Uterus (tissue), 4 donors: Measurements from ENCODE around the gene CARNS1. TPM values are rescaled to one million over a fixed set of nuclear protein-coding genes. Genes with fewer than 3 reads are reported as not detected.

Source experiments
- DNase-seq, 2 donors: peaks; one replicate each; pipeline ENCODE4 v3.0.0-alpha.2; 2019 to 2020
- H3K27ac ChIP-seq, 2 donors: fragments of 200-600 bp; sonication (generic); 1 replicate in 1 of 2; 2 replicates in 1 of 2; pipeline ENCODE4 v1.5.1; 2016 to 2018
- H3K27me3 ChIP-seq, 2 donors: fragments of 200-600 bp; sonication (generic); one replicate each; pipeline ENCODE4 v1.5.1; 2018 to 2019; ENCODE audit warnings: control low read depth in 1 of 2
- H3K36me3 ChIP-seq, 2 donors: fragments of 200-600 bp; sonication (generic); one replicate each; pipeline ENCODE4 v1.5.1; 2019; ENCODE audit warnings: control low read depth in 1 of 2
- H3K4me1 ChIP-seq, 2 donors: fragments of 200-600 bp; sonication (generic); one replicate each; pipeline ENCODE4 v1.5.1; 2018 to 2019; ENCODE audit warnings: control low read depth in 1 of 2
- H3K4me3 ChIP-seq, 2 donors: fragments of 200-600 bp; sonication (generic); 1 replicate in 1 of 2; 2 replicates in 1 of 2; pipeline ENCODE4 v1.5.1; 2018 to 2019; ENCODE audit warnings: mild to moderate bottlenecking in 1 of 2
- H3K9me3 ChIP-seq, 2 donors: fragments of 200-600 bp; sonication (generic); one replicate each; pipeline ENCODE4 v1.5.1; 2019; ENCODE audit warnings: control low read depth in 1 of 2
- POLR2A ChIP-seq, 2 donors: fragments of 450-650 bp; IDR thresholded peaks; one replicate each; pipeline ENCODE4 v1.6.1; 2016; ENCODE audit warnings: antibody characterized with exemption in 2 of 2, mild to moderate bottlenecking in 1 of 2, moderate library complexity in 1 of 2
- intact Hi-C: fragments of 100-400 bp; cut with DNase I; formaldehyde crosslinking; loops from one replicate; pipeline ENCODE4 v1.15.1; 2023; ENCODE audit warnings: low total_unique reads
- total RNA-seq, 4 donors: library from RNA; depleted of rRNA in 3 of 4; stranded (reverse); fragments of >200 nt in 3 of 4; gene quantifications; one replicate each; pipeline versions ENCODE4 v1.1.0 to v1.2.4, GENCODE V29; 2014 to 2023
- TF ChIP-seq, protein P1 (sequence below), 4 experiments: fragments of 200-600 bp in 2 of 4; fragments of 450-650 bp in 2 of 4; sonication (generic) in 2 of 4; IDR thresholded peaks; one replicate each; pipeline ENCODE4 v1.5.1; 2016 to 2019; ENCODE audit warnings: antibody characterized with exemption in 4 of 4, mild to moderate bottlenecking in 2 of 4, moderate library complexity in 1 of 4
- donor health status: DM: yes; HTN: yes; CAD: no.

Gene CARNS1
- total RNA-seq, 4 donors from 2014 or later = 0.76 to 3.3 TPM; not detected in 2

- peaks cover 0 to 4% of the 10 kb centered on the region in 2 donors for H3K4me1 ChIP-seq
- no peak overlapping the region for H3K4me3 ChIP-seq
- no peak overlapping the region for H3K27ac ChIP-seq
- TF ChIP-seq, protein P1, sequence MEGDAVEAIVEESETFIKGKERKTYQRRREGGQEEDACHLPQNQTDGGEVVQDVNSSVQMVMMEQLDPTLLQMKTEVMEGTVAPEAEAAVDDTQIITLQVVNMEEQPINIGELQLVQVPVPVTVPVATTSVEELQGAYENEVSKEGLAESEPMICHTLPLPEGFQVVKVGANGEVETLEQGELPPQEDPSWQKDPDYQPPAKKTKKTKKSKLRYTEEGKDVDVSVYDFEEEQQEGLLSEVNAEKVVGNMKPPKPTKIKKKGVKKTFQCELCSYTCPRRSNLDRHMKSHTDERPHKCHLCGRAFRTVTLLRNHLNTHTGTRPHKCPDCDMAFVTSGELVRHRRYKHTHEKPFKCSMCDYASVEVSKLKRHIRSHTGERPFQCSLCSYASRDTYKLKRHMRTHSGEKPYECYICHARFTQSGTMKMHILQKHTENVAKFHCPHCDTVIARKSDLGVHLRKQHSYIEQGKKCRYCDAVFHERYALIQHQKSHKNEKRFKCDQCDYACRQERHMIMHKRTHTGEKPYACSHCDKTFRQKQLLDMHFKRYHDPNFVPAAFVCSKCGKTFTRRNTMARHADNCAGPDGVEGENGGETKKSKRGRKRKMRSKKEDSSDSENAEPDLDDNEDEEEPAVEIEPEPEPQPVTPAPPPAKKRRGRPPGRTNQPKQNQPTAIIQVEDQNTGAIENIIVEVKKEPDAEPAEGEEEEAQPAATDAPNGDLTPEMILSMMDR (IDR thresholded peaks at IDR 0.05) = no peak
- no peak for TF ChIP-seq POLR2A (IDR thresholded peaks at IDR 0.05)
- intact Hi-C loops = no loop called here
- no peaks in the 10 kb centered on the region for H3K27me3 ChIP-seq
- H3K36me3 ChIP-seq = no peaks in the 10 kb centered on the region
- H3K9me3 ChIP-seq = no peaks in the 10 kb centered on the region
- no peak for DNase-seq
Observed at GRCh38 chr11:67433536-67434394, 18.3 kb downstream of the CARNS1 start.

DNA sequence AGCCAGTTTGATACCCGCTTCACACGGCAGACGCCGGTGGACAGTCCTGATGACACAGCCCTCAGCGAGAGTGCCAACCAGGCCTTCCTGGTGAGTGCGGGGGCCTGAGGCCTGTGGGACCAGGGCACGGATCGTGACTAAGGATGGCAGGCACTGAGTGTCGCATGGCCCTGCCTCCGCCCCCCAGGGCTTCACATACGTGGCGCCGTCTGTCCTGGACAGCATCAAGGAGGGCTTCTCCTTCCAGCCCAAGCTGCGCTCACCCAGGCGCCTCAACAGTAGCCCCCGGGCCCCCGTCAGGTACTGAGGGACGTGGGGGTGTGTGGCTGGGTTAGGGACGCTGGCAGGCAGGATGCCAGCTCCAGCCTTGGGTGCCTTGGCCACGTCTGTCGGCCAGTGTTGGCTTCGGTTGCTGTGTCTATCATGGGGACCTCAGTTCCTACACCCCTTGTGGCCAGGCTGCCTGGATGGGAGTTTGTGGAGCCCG lies 19.0 kb downstream of the CARNS1 start:
- no peak overlapping the region for H3K27ac ChIP-seq

GRCh38 chr11:67435031-67435726 lies 19.7 kb downstream of the CARNS1 start:
- DNase-seq = no peak
- H3K9me3 ChIP-seq = no peaks in the 10 kb centered on the region
- H3K27me3 ChIP-seq = no peaks in the 10 kb centered on the region
- peak overlapping the region in 1 of 2 donors; percentile 53 for H3K27ac ChIP-seq
- no peaks in the 10 kb centered on the region for H3K36me3 ChIP-seq
- TF ChIP-seq, protein P1 (IDR thresholded peaks at IDR 0.05) = no peak
- TF ChIP-seq POLR2A (IDR thresholded peaks at IDR 0.05) = no peak
- intact Hi-C loops = no loop called here
- H3K4me1 ChIP-seq = peaks cover 0 to 4% of the 10 kb centered on the region in 2 donors
- no peak overlapping the region for H3K4me3 ChIP-seq

More for the DNA sequence above, 19.0 kb downstream of the CARNS1 start:
- Histone ChIP-seq H3K27me3 (no peaks in the 10 kb centered on the region), H3K4me3 (no peak overlapping the region), H3K9me3 (no peaks in the 10 kb centered on the region), H3K4me1 (peaks cover 0 to 4% of the 10 kb centered on the region in 2 donors), H3K36me3 (no peaks in the 10 kb centered on the region)
- intact Hi-C loops = no loop called here
- TF ChIP-seq, protein P1 (IDR thresholded peaks at IDR 0.05) = no peak
- no peak for TF ChIP-seq POLR2A (IDR thresholded peaks at IDR 0.05)
- no peak for DNase-seq

DNA sequence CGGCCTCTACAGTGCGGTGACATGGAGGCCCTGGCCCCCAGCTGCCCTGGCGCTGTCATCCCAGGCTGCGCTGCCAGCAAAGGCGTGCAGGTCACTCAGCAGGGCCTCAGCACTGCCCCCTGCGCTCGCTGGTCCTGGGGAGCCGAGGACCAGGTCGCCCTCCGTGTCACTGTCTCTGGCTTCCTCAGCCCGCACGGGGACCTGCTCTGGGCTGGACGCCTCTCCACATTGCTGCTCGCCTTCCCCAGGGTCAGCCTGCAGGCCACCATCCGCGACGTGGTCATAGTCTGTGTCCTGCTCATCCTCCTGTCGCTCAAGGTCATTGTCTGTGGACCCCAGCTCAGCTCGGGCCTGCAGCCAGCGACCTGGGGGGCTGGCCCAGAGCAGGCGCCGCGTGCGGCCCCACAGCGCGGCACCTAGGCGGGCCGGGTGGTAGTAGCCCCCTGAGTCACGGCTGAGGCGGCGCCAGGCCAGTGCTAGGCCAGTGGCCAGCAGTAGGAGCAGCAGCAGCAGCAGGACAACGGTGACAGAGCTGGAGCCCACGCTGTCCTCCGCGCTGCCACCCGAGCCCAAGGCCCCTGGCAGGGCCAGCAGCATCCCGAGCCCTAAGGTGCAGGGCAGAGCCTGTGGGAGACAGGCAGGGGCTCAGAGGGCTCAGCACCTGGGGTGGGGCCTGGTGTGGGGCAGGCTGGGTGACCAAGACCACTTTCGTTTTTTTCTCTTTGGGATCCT lies 20.4 kb downstream of the CARNS1 start:
- no peak for DNase-seq
- no peaks in the 10 kb centered on the region for H3K9me3 ChIP-seq
- H3K36me3 ChIP-seq = no peaks in the 10 kb centered on the region
- H3K27me3 ChIP-seq = no peaks in the 10 kb centered on the region
- TF ChIP-seq, protein P1 (IDR thresholded peaks at IDR 0.05) = no peak
- no peak for TF ChIP-seq POLR2A (IDR thresholded peaks at IDR 0.05)
- H3K4me3 ChIP-seq = no peak overlapping the region
- peak overlapping the region; percentile 53 to 58 for H3K27ac ChIP-seq
- H3K4me1 ChIP-seq = peaks cover 0 to 4% of the 10 kb centered on the region in 2 donors
- intact Hi-C loops = no loop called here
